Measurements from ENCODE around the gene RMC1.
"Not testable (repeated sequence)": the region's sequence is repeated elsewhere in the genome, so short reads cannot be mapped to it uniquely, and the experiment has no call there.

Gene RMC1

GRCh38 chr18:23503038-23503962 lies at the start of gene RMC1:
TSS of gene RMC1 (plus strand) at chr18:23503511. CDS start at chr18:23503619, 108 bp downstream.
- peak; percentile 98 to 99 for DNase-seq (ENCODE audit: low read depth in 2 of 2)

GRCh38 chr18:23453680-23454058 lies 49.6 kb upstream of the RMC1 start:
- DNase-seq (ENCODE audit: low read depth in 2 of 2): no peak

GRCh38 chr18:23456835-23457234 lies 46.5 kb upstream of the RMC1 start:
- no peak for DNase-seq (ENCODE audit: low read depth in 2 of 2)

GRCh38 chr18:23458830-23459529 lies 44.3 kb upstream of the RMC1 start:
- DNase-seq (ENCODE audit: low read depth in 2 of 2): no peak

- DNase-seq (ENCODE audit: low read depth in 2 of 2): no peak
Measured at GRCh38 chr18:23459530-23459921, 43.8 kb upstream of the RMC1 start.

- DNase-seq (ENCODE audit: low read depth in 2 of 2): no peak
Measured at GRCh38 chr18:23460285-23461273, 42.7 kb upstream of the RMC1 start.

DNA sequence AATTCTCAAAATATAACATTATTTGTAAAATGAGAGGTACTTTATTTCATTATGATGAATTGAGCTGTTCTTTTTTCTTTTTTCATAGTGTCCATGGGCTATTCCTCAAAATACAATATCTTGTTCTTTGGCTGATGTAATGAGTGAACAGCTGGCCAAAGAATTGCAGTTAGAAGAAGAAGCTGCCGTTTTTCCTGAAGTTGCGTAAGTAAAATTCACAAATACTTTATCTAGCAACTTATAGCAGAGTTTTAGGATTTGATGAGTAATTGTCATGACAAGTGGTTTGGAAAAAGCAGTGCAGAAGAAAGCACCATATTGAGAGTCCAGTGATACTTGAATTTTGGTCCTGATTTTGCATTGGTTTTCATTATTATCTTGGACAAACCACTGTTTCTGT lies 40.4 kb upstream of the RMC1 start:
- DNase-seq (ENCODE audit: low read depth in 2 of 2): no peak

- no peak for DNase-seq (ENCODE audit: low read depth in 2 of 2)
Measured at GRCh38 chr18:23468753-23469459, 34.4 kb upstream of the RMC1 start.

- DNase-seq (ENCODE audit: low read depth in 2 of 2): no peak
Measured at GRCh38 chr18:23470620-23471387, 32.5 kb upstream of the RMC1 start.

- no peak for DNase-seq (ENCODE audit: low read depth in 2 of 2)
Measured at GRCh38 chr18:23471486-23471885, 31.8 kb upstream of the RMC1 start.

GRCh38 chr18:23479829-23480505 lies 23.3 kb upstream of the RMC1 start:
- DNase-seq (ENCODE audit: low read depth in 2 of 2): no peak

- DNase-seq (ENCODE audit: low read depth in 2 of 2): no peak
Measured at GRCh38 chr18:23484561-23485182, 18.6 kb upstream of the RMC1 start.

DNA sequence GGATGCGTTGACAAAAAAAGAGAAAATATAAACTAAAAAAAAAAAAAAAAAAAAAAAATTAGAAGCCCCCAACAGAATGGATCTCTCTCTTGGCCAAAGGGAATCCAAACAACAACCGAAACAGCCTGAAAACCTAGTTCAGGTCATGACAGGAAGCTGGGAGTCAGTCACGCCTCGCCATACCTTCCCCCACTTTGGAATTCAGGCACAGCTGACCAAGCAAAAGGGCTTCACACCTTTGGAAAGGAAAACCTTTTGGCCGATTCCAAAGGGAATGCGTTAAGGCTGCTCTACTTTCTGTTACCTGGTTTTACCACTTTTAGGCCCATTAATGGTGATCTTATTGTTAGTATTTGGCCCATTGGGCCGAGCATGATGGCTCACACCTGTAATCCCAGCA lies 17.9 kb upstream of the RMC1 start:
- DNase-seq (ENCODE audit: low read depth in 2 of 2): no peak

GRCh38 chr18:23487738-23488570 lies 15.4 kb upstream of the RMC1 start:
- DNase-seq (ENCODE audit: low read depth in 2 of 2): no peak

- not testable (repeated sequence) for DNase-seq (ENCODE audit: low read depth in 2 of 2)
Measured at GRCh38 chr18:23489586-23489985, 13.7 kb upstream of the RMC1 start.

DNA sequence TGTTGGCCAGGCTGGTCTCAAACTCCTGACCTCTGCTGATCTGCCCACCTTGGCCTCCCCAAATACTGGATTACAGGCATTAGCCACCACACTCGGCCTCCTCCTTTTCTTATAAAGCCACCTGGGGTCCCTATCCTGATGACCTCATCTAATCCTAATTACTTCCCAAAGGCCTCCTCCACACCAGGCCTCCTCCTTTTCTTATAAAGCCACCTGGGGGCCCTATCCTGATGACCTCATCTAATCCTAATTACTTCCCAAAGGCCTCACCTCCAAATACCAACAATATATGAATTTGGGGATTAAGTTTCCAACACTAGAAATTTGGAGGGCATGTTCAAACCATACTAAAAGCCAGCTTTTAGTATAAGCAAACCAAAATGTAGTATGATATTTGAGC lies 9.7 kb upstream of the RMC1 start:
- no peak for DNase-seq (ENCODE audit: low read depth in 2 of 2)

GRCh38 chr18:23494992-23495391 lies 8.3 kb upstream of the RMC1 start:
- DNase-seq (ENCODE audit: low read depth in 2 of 2): no peak

GRCh38 chr18:23495723-23496440 lies 7.4 kb upstream of the RMC1 start:
- no peak for DNase-seq (ENCODE audit: low read depth in 2 of 2)

Data from stimulated activated CD4-positive, alpha-beta T cell treated with anti-CD3 and anti-CD28 coated beads, Interleukin-4, amount 100 ng/mL, for 48 hours (primary cell).